Thyroid gland (tissue), 4 donors: Measurements from ENCODE around the gene MAML1. TPM values are rescaled to one million over a fixed set of nuclear protein-coding genes. Genes with fewer than 3 reads are reported as not detected.

Source experiments
- DNase-seq, 2 donors: peaks; one replicate each; pipeline ENCODE4 v3.0.0-alpha.2; 2019
- H3K27ac ChIP-seq, 3 donors: fragments of 200-600 bp; sonication (generic); 1 replicate in 2 of 3; 2 replicates in 1 of 3; pipeline ENCODE4 v1.5.1; 2016 to 2019; ENCODE audit warnings: mild to moderate bottlenecking in 1 of 3, moderate library complexity in 1 of 3
- H3K27me3 ChIP-seq: fragments of 200-600 bp; sonication (generic); one replicate; pipeline ENCODE4 v1.5.1; 2019
- H3K36me3 ChIP-seq, 2 donors: fragments of 200-600 bp; sonication (generic); one replicate each; pipeline ENCODE4 v1.5.1; 2016 to 2019
- H3K4me1 ChIP-seq, 2 donors: fragments of 200-600 bp; sonication (generic); one replicate each; pipeline ENCODE4 v1.5.1; 2017 to 2019
- H3K4me3 ChIP-seq, 3 donors: fragments of 200-600 bp; sonication (generic); replicated peaks in 1 of 3; 1 replicate in 2 of 3; 2 replicates in 1 of 3; pipeline ENCODE4 v1.5.1; 2016; ENCODE audit warnings: mild to moderate bottlenecking in 1 of 3
- H3K9me3 ChIP-seq: fragments of 200-600 bp; sonication (generic); one replicate; pipeline ENCODE4 v1.5.1; 2017
- POLR2A ChIP-seq, 2 donors: fragments of 450-650 bp; IDR thresholded peaks; one replicate each; pipeline ENCODE4 v1.6.1; 2017; ENCODE audit warnings: antibody characterized with exemption in 2 of 2, mild to moderate bottlenecking in 2 of 2, moderate library complexity in 1 of 2
- WGBS, 2 donors: methylation state at CpG; one replicate each; pipeline ENCODE4 v1.1.5; 2017; 5-methylcytosine and 5-hydroxymethylcytosine counted together
- intact Hi-C: fragments of 100-400 bp; cut with DNase I; formaldehyde crosslinking; loops from one replicate; pipeline ENCODE4 v1.15.1; 2023
- total RNA-seq, 4 donors: library from RNA; depleted of rRNA; stranded (reverse); fragments of >200 nt; gene quantifications; one replicate each; pipeline ENCODE4 v1.2.3, GENCODE V29; 2016
- TF ChIP-seq, protein P1 (sequence below), 6 experiments: fragments of 200-600 bp in 3 of 6; fragments of 450-650 bp in 3 of 6; sonication (generic) in 3 of 6; IDR thresholded peaks; one replicate each; pipeline ENCODE4 v1.5.1; 2016 to 2019; ENCODE audit warnings: antibody characterized with exemption in 6 of 6, mild to moderate bottlenecking in 2 of 6, inconsistent platforms in 1 of 6, moderate library complexity in 1 of 6

MAML1 gene
- total RNA-seq, 4 donors from 2014 or later = 27.3 to 46.7 (median 28.0) TPM

DNA sequence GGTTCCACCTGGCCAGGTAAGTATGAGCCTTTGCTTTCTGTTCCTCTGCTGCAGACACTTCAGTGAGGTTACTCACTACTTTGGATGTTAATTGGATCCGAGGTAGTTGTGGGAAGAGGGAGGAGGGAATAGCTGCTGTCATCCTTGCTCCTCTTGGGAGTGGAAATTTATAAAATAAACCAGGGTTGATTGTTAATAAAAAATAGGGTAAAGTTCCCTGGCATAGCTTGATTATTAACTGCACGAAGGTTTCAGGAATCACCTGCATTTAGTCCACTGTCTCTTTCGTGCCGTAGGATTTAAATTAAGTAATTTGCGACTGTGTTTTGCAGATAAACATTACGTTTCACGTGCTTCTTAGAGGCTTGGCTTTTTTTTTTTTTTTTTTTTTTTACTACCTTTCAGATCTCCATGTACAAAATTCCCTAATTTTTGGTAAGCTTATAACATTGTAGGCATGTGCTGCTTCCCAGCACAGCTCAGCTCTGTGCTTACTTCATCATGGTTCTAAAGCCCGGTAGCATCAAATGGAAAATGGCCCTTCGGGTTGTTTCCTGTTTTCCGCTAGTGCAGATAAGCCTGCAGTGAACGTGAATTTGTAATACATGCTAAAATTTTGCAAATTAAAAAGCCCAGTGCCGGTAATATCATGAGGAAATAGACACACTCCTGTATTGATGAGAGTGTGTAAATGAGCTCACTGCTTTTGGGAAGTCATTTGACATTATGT lies 34.3 kb downstream of the MAML1 start:
- intact Hi-C loops = no loop called here
- Histone ChIP-seq H3K4me1 (peaks cover 21 to 38% of the 10 kb centered on the region in 2 donors), H3K4me3 (no peak overlapping the region), H3K27me3 (no peaks in the 10 kb centered on the region), H3K9me3 (no peaks in the 10 kb centered on the region), H3K36me3 (peaks cover 35 to 43% of the 10 kb centered on the region in 2 donors), H3K27ac (no peak overlapping the region)
- TF ChIP-seq POLR2A (IDR thresholded peaks at IDR 0.05) = no peak
- TF ChIP-seq, protein P1, sequence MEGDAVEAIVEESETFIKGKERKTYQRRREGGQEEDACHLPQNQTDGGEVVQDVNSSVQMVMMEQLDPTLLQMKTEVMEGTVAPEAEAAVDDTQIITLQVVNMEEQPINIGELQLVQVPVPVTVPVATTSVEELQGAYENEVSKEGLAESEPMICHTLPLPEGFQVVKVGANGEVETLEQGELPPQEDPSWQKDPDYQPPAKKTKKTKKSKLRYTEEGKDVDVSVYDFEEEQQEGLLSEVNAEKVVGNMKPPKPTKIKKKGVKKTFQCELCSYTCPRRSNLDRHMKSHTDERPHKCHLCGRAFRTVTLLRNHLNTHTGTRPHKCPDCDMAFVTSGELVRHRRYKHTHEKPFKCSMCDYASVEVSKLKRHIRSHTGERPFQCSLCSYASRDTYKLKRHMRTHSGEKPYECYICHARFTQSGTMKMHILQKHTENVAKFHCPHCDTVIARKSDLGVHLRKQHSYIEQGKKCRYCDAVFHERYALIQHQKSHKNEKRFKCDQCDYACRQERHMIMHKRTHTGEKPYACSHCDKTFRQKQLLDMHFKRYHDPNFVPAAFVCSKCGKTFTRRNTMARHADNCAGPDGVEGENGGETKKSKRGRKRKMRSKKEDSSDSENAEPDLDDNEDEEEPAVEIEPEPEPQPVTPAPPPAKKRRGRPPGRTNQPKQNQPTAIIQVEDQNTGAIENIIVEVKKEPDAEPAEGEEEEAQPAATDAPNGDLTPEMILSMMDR (IDR thresholded peaks at IDR 0.05) = no peak
- 78 to 79% methylated on average over 12 of the region's 12 CpGs for WGBS, 2 donors
- DNase-seq = no peak

DNA sequence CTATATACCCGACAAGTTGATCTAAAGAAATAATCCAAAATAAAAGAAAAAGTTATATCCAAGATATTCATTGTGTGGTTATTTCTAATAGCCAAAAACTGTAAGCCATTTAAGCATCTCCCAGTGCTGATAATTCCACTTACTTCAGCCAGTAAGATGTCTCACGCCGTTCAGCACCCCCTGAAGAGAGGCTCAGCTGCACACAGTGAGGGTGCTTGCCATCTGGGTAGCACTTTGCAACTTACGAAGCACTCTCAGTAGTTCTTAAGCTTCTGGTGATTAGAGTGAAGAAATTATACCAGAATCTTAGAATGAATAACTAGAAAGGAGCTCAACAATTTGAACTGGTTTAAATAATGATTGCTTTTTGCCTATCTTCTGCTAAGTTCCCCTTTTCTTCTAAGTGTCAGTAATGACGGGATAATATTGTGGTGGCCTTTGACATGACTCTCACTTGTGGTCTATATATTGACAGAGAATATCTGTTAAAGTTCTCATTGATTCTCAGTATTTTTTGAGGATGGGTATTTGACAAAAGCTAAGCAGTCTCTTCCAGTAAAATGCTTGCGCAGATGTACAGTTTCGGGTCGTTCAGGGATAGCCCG lies 35.0 kb downstream of the MAML1 start:
- Histone ChIP-seq H3K9me3 (no peaks in the 10 kb centered on the region), H3K4me1 (peaks cover 14 to 31% of the 10 kb centered on the region in 2 donors), H3K27ac (no peak overlapping the region), H3K27me3 (no peaks in the 10 kb centered on the region), H3K36me3 (peaks cover 42 to 50% of the 10 kb centered on the region in 2 donors), H3K4me3 (no peak overlapping the region)
- WGBS, 2 donors = 87 to 91% methylated on average over 9 of the region's 9 CpGs
- intact Hi-C loops = no loop called here
- TF ChIP-seq, protein P1 (IDR thresholded peaks at IDR 0.05) = no peak
- TF ChIP-seq POLR2A (IDR thresholded peaks at IDR 0.05) = no peak
- DNase-seq = no peak

DNA sequence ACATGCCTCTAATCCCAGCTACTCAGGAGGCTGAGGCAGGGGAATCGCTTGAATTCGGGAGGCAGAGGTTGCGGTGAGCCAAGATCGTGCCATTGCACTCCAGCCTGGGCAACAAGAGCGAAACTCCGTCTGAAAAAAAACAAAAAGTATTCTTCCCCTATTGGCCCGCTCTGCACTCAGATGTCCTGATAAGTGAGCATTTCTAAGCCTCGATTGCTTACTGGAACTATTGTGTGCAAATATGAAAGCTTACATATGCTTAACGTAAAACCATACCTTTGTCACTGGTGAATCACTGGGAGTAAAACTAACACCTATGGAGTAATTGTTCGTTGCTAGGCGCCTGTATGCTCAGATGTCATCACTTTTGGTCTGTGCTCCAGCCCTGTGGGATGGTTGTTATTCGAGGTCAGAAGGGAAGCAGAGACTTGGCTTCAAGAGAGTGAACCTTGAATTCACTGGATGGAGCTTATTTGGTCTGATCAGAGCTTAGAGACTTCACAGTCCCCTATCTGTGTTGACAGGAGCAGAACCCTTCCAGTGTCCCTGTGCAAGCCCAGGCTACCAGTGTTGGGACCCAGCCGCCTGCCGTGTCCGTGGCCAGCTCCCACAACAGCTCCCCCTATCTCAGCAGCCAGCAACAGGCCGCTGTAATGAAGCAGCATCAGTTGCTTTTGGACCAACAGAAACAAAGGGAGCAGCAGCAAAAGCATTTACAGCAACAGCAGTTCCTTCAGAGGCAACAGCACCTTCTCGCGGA lies 35.9 kb downstream of the MAML1 start:
- intact Hi-C loops = no loop called here
- Histone ChIP-seq H3K27me3 (no peaks in the 10 kb centered on the region), H3K36me3 (peaks cover 50 to 59% of the 10 kb centered on the region in 2 donors), H3K9me3 (no peaks in the 10 kb centered on the region), H3K4me1 (peaks cover 5 to 22% of the 10 kb centered on the region in 2 donors), H3K4me3 (no peak overlapping the region), H3K27ac (peak overlapping the region in 1 of 3 donors; percentile 36)
- WGBS, 2 donors = 90% methylated on average over 15 to 18 of the region's 18 CpGs
- no peak for TF ChIP-seq POLR2A (IDR thresholded peaks at IDR 0.05)
- TF ChIP-seq, protein P1 (IDR thresholded peaks at IDR 0.05) = no peak
- DNase-seq = no peak

DNA sequence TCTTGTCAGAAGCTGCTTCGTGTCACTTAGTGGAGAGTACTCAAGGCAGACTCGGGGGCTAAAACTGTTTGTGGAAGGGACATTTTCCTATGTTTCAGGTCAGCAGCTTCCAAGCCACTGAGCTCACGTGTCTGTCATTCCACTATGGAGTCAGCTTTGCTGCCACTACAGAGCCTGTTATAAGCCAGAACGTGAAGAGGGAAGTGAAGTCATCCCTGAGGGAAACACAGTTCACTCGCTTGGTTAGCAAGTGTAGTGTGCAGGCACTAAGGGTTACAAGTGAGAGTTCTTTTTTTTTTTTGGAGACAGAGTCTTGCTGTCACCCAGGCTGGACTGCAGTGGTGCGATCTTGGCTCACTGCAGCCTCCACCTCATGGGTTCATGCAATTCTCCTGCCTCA lies 36.6 kb downstream of the MAML1 start:
- peaks cover 0 to 16% of the 10 kb centered on the region in 2 donors for H3K4me1 ChIP-seq
- H3K4me3 ChIP-seq = no peak overlapping the region
- WGBS, 2 donors = 75 to 89% methylated on average over 6 of the region's 6 CpGs
- peak overlapping the region in 1 of 3 donors; percentile 36 for H3K27ac ChIP-seq
- intact Hi-C loops = no loop called here
- DNase-seq = no peak
- no peaks in the 10 kb centered on the region for H3K27me3 ChIP-seq
- TF ChIP-seq POLR2A (IDR thresholded peaks at IDR 0.05) = no peak
- TF ChIP-seq, protein P1 (IDR thresholded peaks at IDR 0.05) = no peak
- H3K9me3 ChIP-seq = no peaks in the 10 kb centered on the region
- H3K36me3 ChIP-seq = peaks cover 58 to 66% of the 10 kb centered on the region in 2 donors
